Naive B cell (primary cell): ENCODE results near the gene P2RX5. TPM values are rescaled to one million over a fixed set of nuclear protein-coding genes. Genes with fewer than 3 reads are reported as not detected.
"Not testable (repeated sequence)": the region's sequence is repeated elsewhere in the genome, so short reads cannot be mapped to it uniquely, and the experiment has no call there.

ENCODE experiments used
- ATAC-seq, 2 donors: fragments of 150-1000 bp; cut with Tn5 transposase; 2 replicates each; pipeline ENCODE4 v1.10.0; 2021; ENCODE audit warnings: low read depth in 2 of 2, mild to moderate bottlenecking in 2 of 2, moderate library complexity in 2 of 2
- DNase-seq: peaks from one replicate; pipeline ENCODE4 v3.0.0; 2022
- H3K27ac Mint-ChIP-seq, 6 donors: one replicate each; pipeline ENCODE4 v1.8.0; 2020 to 2022; ENCODE audit warnings: mild to moderate bottlenecking in 6 of 6, mixed read lengths in 6 of 6, moderate library complexity in 5 of 6, inconsistent platforms in 2 of 6
- H3K27me3 Mint-ChIP-seq, 3 donors: one replicate each; pipeline ENCODE4 v1.8.0; 2021 to 2022; ENCODE audit warnings: mixed read lengths in 3 of 3, mild to moderate bottlenecking in 1 of 3
- H3K36me3 Mint-ChIP-seq, 2 donors: one replicate each; pipeline ENCODE4 v1.8.0; 2020 to 2022; ENCODE audit warnings: mixed read lengths in 2 of 2, inconsistent platforms in 1 of 2, mild to moderate bottlenecking in 1 of 2
- H3K4me1 Mint-ChIP-seq, 3 donors: one replicate each; pipeline ENCODE4 v1.8.0; 2020 to 2022; ENCODE audit warnings: mixed read lengths in 3 of 3, inconsistent platforms in 1 of 3, mild to moderate bottlenecking in 1 of 3, moderate library complexity in 1 of 3
- H3K4me3 Mint-ChIP-seq, 8 donors: one replicate each; pipeline ENCODE4 v1.8.0; 2020 to 2022; ENCODE audit warnings: mild to moderate bottlenecking in 8 of 8, mixed read lengths in 8 of 8, moderate library complexity in 8 of 8, inconsistent platforms in 2 of 8
- H3K9me3 Mint-ChIP-seq, 7 donors: one replicate each; pipeline ENCODE4 v1.8.0; 2020 to 2022; ENCODE audit warnings: mixed read lengths in 7 of 7, mild to moderate bottlenecking in 5 of 7, inconsistent platforms in 2 of 7, moderate library complexity in 1 of 7
- polyA plus RNA-seq, 6 donors: library from polyadenylated mRNA; unstranded; fragments of 300-500 nt; fragmentation: Illumina TruSeq; gene quantifications; one replicate each; pipeline ENCODE4 v1.2.3, GENCODE V29; 2021; ENCODE audit warnings: low read depth in 6 of 6

The P2RX5 gene
- polyA plus RNA-seq, 6 donors from 2014 or later = 377 to 864 (median 638) TPM

- Mint-ChIP-seq H3K27me3 (no peaks in the 10 kb centered on the region), H3K27ac (peak overlapping the region in 3 of 6 donors; percentile 53 to 66 (median 57)), H3K36me3 (peaks cover 0 to 4% of the 10 kb centered on the region in 2 donors), H3K4me1 (peaks cover 24 to 73% (median 48%) of the 10 kb centered on the region in 3 donors), H3K4me3 (peak overlapping the region in 1 of 8 donors; percentile 30), H3K9me3 (peaks cover 0 to 5% (median 0%) of the 10 kb centered on the region in 7 donors)
- DNase-seq (no peak), ATAC-seq (no peak)
Measured at GRCh38 chr17:3704931-3705717, 9.2 kb upstream of the P2RX5 start.

- Mint-ChIP-seq H3K4me1 (peaks cover 12 to 75% (median 61%) of the 10 kb centered on the region in 3 donors), H3K4me3 (peak overlapping the region in 1 of 8 donors; percentile 70)
- not testable (repeated sequence) for H3K36me3 Mint-ChIP-seq, H3K9me3 Mint-ChIP-seq, DNase-seq, H3K27ac Mint-ChIP-seq, ATAC-seq, H3K27me3 Mint-ChIP-seq
Measured at GRCh38 chr17:3702041-3702539, 6.1 kb upstream of the P2RX5 start.

GRCh38 chr17:3699951-3700350 lies 4.0 kb upstream of the P2RX5 start:
- Mint-ChIP-seq H3K27ac (no peak overlapping the region), H3K36me3 (peaks cover 4 to 8% of the 10 kb centered on the region in 2 donors), H3K27me3 (no peaks in the 10 kb centered on the region), H3K9me3 (peaks cover 0 to 7% (median 0%) of the 10 kb centered on the region in 7 donors), H3K4me3 (no peak overlapping the region), H3K4me1 (peaks cover 10 to 68% (median 63%) of the 10 kb centered on the region in 3 donors)
- ATAC-seq (no peak), DNase-seq (no peak)

- Mint-ChIP-seq H3K36me3 (peaks cover 8 to 15% of the 10 kb centered on the region in 2 donors), H3K4me3 (peak overlapping the region in 6 of 8 donors; percentile 9 to 98 (median 82)), H3K4me1 (peaks cover 21 to 66% (median 64%) of the 10 kb centered on the region in 3 donors), H3K9me3 (peaks cover 0 to 7% (median 0%) of the 10 kb centered on the region in 7 donors), H3K27ac (peak overlapping the region in 1 of 6 donors; percentile 69), H3K27me3 (no peaks in the 10 kb centered on the region)
- no peak for DNase-seq
- no peak for ATAC-seq
Measured at GRCh38 chr17:3698139-3698538, 2.2 kb upstream of the P2RX5 start.

- DNase-seq (no peak), ATAC-seq (no peak)
- H3K4me1 Mint-ChIP-seq = peaks cover 22 to 65% (median 64%) of the 10 kb centered on the region in 3 donors
- peak overlapping the region; percentile 80 to 100 (median 98) for H3K4me3 Mint-ChIP-seq
- peaks cover 0 to 2% (median 0%) of the 10 kb centered on the region in 7 donors for H3K9me3 Mint-ChIP-seq
- H3K27ac Mint-ChIP-seq = peak overlapping the region in 2 of 6 donors; percentile 47 to 95
- no peaks in the 10 kb centered on the region for H3K27me3 Mint-ChIP-seq
- H3K36me3 Mint-ChIP-seq = peaks cover 3 to 15% of the 10 kb centered on the region in 2 donors
Measured at GRCh38 chr17:3697103-3697476, 1.1 kb upstream of the P2RX5 start.

- Mint-ChIP-seq H3K36me3 (peaks cover 3 to 15% of the 10 kb centered on the region in 2 donors), H3K27ac (peak overlapping the region in 5 of 6 donors; percentile 51 to 99 (median 96)), H3K9me3 (peaks cover 0 to 2% (median 0%) of the 10 kb centered on the region in 7 donors), H3K4me3 (peak overlapping the region; percentile 95 to 99 (median 98)), H3K4me1 (peaks cover 30 to 74% (median 68%) of the 10 kb centered on the region in 3 donors), H3K27me3 (no peaks in the 10 kb centered on the region)
- ATAC-seq (peak; percentile 3), DNase-seq (peak; percentile 39)
Measured at GRCh38 chr17:3695129-3695722, 729 bp downstream of the P2RX5 start.

- Mint-ChIP-seq H3K4me1 (peaks cover 35 to 71% (median 64%) of the 10 kb centered on the region in 3 donors), H3K27me3 (no peaks in the 10 kb centered on the region), H3K27ac (peak overlapping the region; percentile 95 to 99 (median 98)), H3K9me3 (no peaks in the 10 kb centered on the region), H3K36me3 (peaks cover 8 to 15% of the 10 kb centered on the region in 2 donors), H3K4me3 (peak overlapping the region; percentile 95 to 99 (median 98))
- ATAC-seq (peak; percentile 63 to 67), DNase-seq (peak; percentile 81)
Measured at GRCh38 chr17:3693829-3694231, 2.1 kb downstream of the P2RX5 start.

GRCh38 chr17:3693141-3693540 lies 2.8 kb downstream of the P2RX5 start:
- peak; percentile 27 for DNase-seq
- Mint-ChIP-seq H3K36me3 (peaks cover 13 to 21% of the 10 kb centered on the region in 2 donors), H3K9me3 (no peaks in the 10 kb centered on the region), H3K27ac (peak overlapping the region; percentile 80 to 96 (median 94)), H3K4me3 (peak overlapping the region; percentile 92 to 99 (median 98)), H3K27me3 (no peaks in the 10 kb centered on the region), H3K4me1 (peaks cover 42 to 72% (median 64%) of the 10 kb centered on the region in 3 donors)
- no peak for ATAC-seq

- Mint-ChIP-seq H3K27ac (peak overlapping the region in 4 of 6 donors; percentile 79 to 95 (median 94)), H3K4me1 (peaks cover 46 to 67% (median 59%) of the 10 kb centered on the region in 3 donors), H3K4me3 (peak overlapping the region; percentile 92 to 99 (median 98)), H3K9me3 (no peaks in the 10 kb centered on the region), H3K36me3 (peaks cover 14 to 21% of the 10 kb centered on the region in 2 donors), H3K27me3 (no peaks in the 10 kb centered on the region)
- DNase-seq = no peak
- ATAC-seq = no peak
Measured at GRCh38 chr17:3692346-3692745, 3.6 kb downstream of the P2RX5 start.

- Mint-ChIP-seq H3K9me3 (no peaks in the 10 kb centered on the region), H3K27me3 (no peaks in the 10 kb centered on the region), H3K36me3 (peaks cover 14 to 21% of the 10 kb centered on the region in 2 donors), H3K4me3 (peak overlapping the region; percentile 75 to 99 (median 90)), H3K4me1 (peaks cover 46 to 61% (median 52%) of the 10 kb centered on the region in 3 donors), H3K27ac (peak overlapping the region in 5 of 6 donors; percentile 44 to 95 (median 95))
- ATAC-seq (no peak), DNase-seq (no peak)
Measured at GRCh38 chr17:3691617-3692067, 4.3 kb downstream of the P2RX5 start.

GRCh38 chr17:3690094-3690715 lies 5.8 kb downstream of the P2RX5 start:
- DNase-seq = no peak
- Mint-ChIP-seq H3K27ac (peak overlapping the region in 5 of 6 donors; percentile 81 to 97 (median 95)), H3K4me3 (peak overlapping the region; percentile 79 to 98 (median 88)), H3K4me1 (peaks cover 44 to 59% (median 48%) of the 10 kb centered on the region in 3 donors), H3K27me3 (no peaks in the 10 kb centered on the region), H3K36me3 (peaks cover 14% of the 10 kb centered on the region in 2 donors), H3K9me3 (no peaks in the 10 kb centered on the region)
- no peak for ATAC-seq

GRCh38 chr17:3689262-3690093 lies 6.5 kb downstream of the P2RX5 start:
- Mint-ChIP-seq H3K4me3 (peak overlapping the region; percentile 79 to 96 (median 88)), H3K36me3 (peaks cover 9 to 14% of the 10 kb centered on the region in 2 donors), H3K9me3 (no peaks in the 10 kb centered on the region), H3K4me1 (peaks cover 43 to 65% (median 51%) of the 10 kb centered on the region in 3 donors), H3K27ac (peak overlapping the region; percentile 72 to 97 (median 90)), H3K27me3 (no peaks in the 10 kb centered on the region)
- DNase-seq (peak; percentile 19), ATAC-seq (no peak)
